ENCODE results near the gene PTPN9. TPM values are rescaled to one million over a fixed set of nuclear protein-coding genes. Genes with fewer than 3 reads are reported as not detected.

The PTPN9 gene
- total and polyA plus RNA-seq, 2 of the 13 experiments (the other 11 are each of a cell fraction or from before 2014, with no cell fraction given): 16.6 to 19.9 TPM

DNA sequence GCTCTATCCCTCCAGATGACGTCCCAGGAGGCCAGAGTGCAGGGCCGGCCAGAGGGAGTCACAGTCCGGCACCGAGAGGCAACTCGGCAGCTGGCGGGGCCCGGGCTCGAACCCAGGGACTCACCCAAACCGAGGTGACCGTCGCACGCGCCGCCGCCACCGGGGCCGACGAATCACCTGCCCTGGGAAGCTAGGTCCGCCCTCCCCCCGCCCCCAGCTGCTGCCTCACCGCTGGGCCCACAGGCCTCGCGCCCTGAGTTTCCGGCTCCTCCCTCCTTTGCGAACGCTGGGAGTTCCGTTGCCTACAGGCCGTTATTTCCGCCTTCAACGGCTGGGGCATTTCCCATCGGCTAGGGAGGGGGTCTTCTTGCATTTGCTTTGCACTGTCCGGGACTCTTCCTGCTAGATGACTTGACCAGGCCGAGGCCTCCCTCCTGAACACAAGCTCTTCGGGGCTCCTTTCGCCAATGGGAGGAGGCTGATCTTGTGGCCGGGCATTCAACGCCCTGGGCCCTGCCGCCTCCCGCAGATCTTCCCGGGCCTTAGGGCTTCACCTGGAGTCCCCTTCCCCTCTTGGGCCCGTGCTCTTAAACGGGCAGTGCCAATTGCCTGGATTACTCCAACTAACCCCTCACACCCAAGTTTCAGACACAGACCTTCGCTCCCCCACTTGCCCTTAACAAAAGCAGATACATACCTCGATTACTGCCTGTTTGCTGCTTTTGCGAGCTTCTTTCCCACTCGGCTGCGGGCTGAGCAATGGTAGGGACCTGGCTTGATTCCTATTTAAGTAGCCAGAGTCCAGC lies 46.6 kb upstream of the PTPN9 start, which contains the start of gene SNUPN (continued):
- TF ChIP-seq CBX5 (CRISPR knock-in tag; IDR thresholded peaks at IDR 0.05; ENCODE audit: borderline replicate concordance) (peak; percentile 74; the same call in 1 of the 2 replicates), SNRNP70 (IDR thresholded peaks at IDR 0.05; ENCODE audit: low read depth, low read length) (no peak), CENPT (CRISPR knock-in tag; IDR thresholded peaks at IDR 0.05; ENCODE audit: low read depth) (no peak), NFYB (CRISPR knock-in tag; IDR thresholded peaks at IDR 0.05) (peak; percentile 60), ZC3H13 (CRISPR knock-in tag; IDR thresholded peaks at IDR 0.05) (peak; percentile 20), ZNF766 (CRISPR knock-in tag; IDR thresholded peaks at IDR 0.05; ENCODE audit: borderline replicate concordance) (peak; percentile 50; the same call in 1 of the 2 replicates), ZNF207 (IDR thresholded peaks at IDR 0.05; ENCODE audit: borderline replicate concordance) (no peak), KLF12 (CRISPR knock-in tag; IDR thresholded peaks at IDR 0.05; ENCODE audit: borderline replicate concordance) (peak; percentile 90; the same call in 1 of the 2 replicates), ZNF652 (CRISPR knock-in tag; IDR thresholded peaks at IDR 0.05; ENCODE audit: borderline replicate concordance, low read depth) (0 out of 2 replicates have a peak, but pooled peaks have one; percentile 20), GTF2F1 (IDR thresholded peaks at IDR 0.05; ENCODE audit: low read length) (no peak), SP1 (IDR thresholded peaks at IDR 0.05) (no peak), SP1 (CRISPR knock-in tag; IDR thresholded peaks at IDR 0.05) (peak; percentile 74), MAZ (IDR thresholded peaks at IDR 0.05; ENCODE audit: borderline replicate concordance, low read depth, low read length) (peak; percentile 68), MAZ (CRISPR knock-in tag; IDR thresholded peaks at IDR 0.05; ENCODE audit: low read depth) (peak; percentile 73), ATF1 (CRISPR knock-in tag; IDR thresholded peaks at IDR 0.05) (no peak; the same call in 1 of the 2 replicates), ZNF629 (CRISPR knock-in tag; conservative IDR thresholded peaks at IDR 0.05) (peak; percentile 63; the same call in 1 of the 2 replicates), RFX3 (CRISPR knock-in tag; IDR thresholded peaks at IDR 0.05) (no peak), ZNF256 (CRISPR knock-in tag; conservative IDR thresholded peaks at IDR 0.05) (no peak), MIXL1 (CRISPR knock-in tag; IDR thresholded peaks at IDR 0.05) (peak; percentile 34; the same call in 1 of the 2 replicates), ZNF33A (CRISPR knock-in tag; IDR thresholded peaks at IDR 0.05; ENCODE audit: borderline replicate concordance) (peak; percentile 90; the same call in 1 of the 2 replicates)
- TF ChIP-seq, protein P1, sequence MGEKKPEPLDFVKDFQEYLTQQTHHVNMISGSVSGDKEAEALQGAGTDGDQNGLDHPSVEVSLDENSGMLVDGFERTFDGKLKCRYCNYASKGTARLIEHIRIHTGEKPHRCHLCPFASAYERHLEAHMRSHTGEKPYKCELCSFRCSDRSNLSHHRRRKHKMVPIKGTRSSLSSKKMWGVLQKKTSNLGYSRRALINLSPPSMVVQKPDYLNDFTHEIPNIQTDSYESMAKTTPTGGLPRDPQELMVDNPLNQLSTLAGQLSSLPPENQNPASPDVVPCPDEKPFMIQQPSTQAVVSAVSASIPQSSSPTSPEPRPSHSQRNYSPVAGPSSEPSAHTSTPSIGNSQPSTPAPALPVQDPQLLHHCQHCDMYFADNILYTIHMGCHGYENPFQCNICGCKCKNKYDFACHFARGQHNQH (CRISPR knock-in tag; IDR thresholded peaks at IDR 0.05): peak; percentile 86
- TF ChIP-seq, protein P2, sequence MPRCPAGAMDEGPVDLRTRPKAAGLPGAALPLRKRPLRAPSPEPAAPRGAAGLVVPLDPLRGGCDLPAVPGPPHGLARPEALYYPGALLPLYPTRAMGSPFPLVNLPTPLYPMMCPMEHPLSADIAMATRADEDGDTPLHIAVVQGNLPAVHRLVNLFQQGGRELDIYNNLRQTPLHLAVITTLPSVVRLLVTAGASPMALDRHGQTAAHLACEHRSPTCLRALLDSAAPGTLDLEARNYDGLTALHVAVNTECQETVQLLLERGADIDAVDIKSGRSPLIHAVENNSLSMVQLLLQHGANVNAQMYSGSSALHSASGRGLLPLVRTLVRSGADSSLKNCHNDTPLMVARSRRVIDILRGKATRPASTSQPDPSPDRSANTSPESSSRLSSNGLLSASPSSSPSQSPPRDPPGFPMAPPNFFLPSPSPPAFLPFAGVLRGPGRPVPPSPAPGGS (CRISPR knock-in tag; IDR thresholded peaks at IDR 0.05): no peak
- TF ChIP-seq, protein P3, sequence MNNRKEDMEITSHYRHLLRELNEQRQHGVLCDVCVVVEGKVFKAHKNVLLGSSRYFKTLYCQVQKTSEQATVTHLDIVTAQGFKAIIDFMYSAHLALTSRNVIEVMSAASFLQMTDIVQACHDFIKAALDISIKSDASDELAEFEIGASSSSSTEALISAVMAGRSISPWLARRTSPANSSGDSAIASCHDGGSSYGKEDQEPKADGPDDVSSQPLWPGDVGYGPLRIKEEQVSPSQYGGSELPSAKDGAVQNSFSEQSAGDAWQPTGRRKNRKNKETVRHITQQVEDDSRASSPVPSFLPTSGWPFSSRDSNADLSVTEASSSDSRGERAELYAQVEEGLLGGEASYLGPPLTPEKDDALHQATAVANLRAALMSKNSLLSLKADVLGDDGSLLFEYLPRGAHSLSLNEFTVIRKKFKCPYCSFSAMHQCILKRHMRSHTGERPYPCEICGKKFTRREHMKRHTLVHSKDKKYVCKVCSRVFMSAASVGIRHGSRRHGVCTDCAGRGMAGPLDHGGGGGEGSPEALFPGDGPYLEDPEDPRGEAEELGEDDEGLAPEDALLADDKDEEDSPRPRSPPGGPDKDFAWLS (CRISPR knock-in tag; IDR thresholded peaks at IDR 0.05; ENCODE audit: borderline replicate concordance): no peak
- TF ChIP-seq, protein P4, sequence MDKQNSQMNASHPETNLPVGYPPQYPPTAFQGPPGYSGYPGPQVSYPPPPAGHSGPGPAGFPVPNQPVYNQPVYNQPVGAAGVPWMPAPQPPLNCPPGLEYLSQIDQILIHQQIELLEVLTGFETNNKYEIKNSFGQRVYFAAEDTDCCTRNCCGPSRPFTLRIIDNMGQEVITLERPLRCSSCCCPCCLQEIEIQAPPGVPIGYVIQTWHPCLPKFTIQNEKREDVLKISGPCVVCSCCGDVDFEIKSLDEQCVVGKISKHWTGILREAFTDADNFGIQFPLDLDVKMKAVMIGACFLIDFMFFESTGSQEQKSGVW (CRISPR knock-in tag; IDR thresholded peaks at IDR 0.05; ENCODE audit: borderline replicate concordance): no peak
- TF ChIP-seq, protein P5, sequence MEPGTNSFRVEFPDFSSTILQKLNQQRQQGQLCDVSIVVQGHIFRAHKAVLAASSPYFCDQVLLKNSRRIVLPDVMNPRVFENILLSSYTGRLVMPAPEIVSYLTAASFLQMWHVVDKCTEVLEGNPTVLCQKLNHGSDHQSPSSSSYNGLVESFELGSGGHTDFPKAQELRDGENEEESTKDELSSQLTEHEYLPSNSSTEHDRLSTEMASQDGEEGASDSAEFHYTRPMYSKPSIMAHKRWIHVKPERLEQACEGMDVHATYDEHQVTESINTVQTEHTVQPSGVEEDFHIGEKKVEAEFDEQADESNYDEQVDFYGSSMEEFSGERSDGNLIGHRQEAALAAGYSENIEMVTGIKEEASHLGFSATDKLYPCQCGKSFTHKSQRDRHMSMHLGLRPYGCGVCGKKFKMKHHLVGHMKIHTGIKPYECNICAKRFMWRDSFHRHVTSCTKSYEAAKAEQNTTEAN (CRISPR knock-in tag; conservative IDR thresholded peaks at IDR 0.05): 0 out of 2 replicates have a peak, but pooled peaks have one; percentile 18

All from HepG2 (cell line).